ENCODE results near the gene ATP9A. TPM values are rescaled to one million over a fixed set of nuclear protein-coding genes. Genes with fewer than 3 reads are reported as not detected.
A peak's percentile ranks its signal among the peaks of the same experiment; 100 is the strongest.

Gene ATP9A
- total RNA-seq, 1 donor from 2014 or later, result 32.1 TPM

- no peak overlapping the region for H3K4me3 ChIP-seq
- no peaks in the 10 kb centered on the region for H3K4me1 ChIP-seq
- ATAC-seq (peak; percentile 6), DNase-seq (no peak)
- no peak overlapping the region for H3K27ac ChIP-seq
- TF ChIP-seq CTCF (IDR thresholded peaks at IDR 0.05), result no peak
- H3K9me3 ChIP-seq, result no peaks in the 10 kb centered on the region
- intact Hi-C loops (cut with DNase I), result no loop called here
- no peaks in the 10 kb centered on the region for H3K27me3 ChIP-seq
- peaks cover 17% of the 10 kb centered on the region for H3K36me3 ChIP-seq
These were observed 100.7 kb downstream of the ATP9A start for GRCh38 chr20:51667491-51667890.

- no peaks in the 10 kb centered on the region for H3K27me3 ChIP-seq
- no peak overlapping the region for H3K27ac ChIP-seq
- H3K4me1 ChIP-seq, result no peaks in the 10 kb centered on the region
- intact Hi-C loops (cut with DNase I), result no loop called here
- peaks cover 13% of the 10 kb centered on the region for H3K36me3 ChIP-seq
- ATAC-seq, result peak; percentile 7
- no peaks in the 10 kb centered on the region for H3K9me3 ChIP-seq
- no peak for TF ChIP-seq CTCF (IDR thresholded peaks at IDR 0.05)
- H3K4me3 ChIP-seq, result no peak overlapping the region
- DNase-seq, result no peak
These were observed 101.2 kb downstream of the ATP9A start for GRCh38 chr20:51667002-51667408.

GRCh38 chr20:51666126-51666525 is 102.1 kb downstream of the ATP9A start:
- no peak overlapping the region for H3K4me3 ChIP-seq
- H3K36me3 ChIP-seq, result peaks cover 12% of the 10 kb centered on the region
- ATAC-seq (peak; percentile 53), DNase-seq (no peak)
- H3K9me3 ChIP-seq, result no peaks in the 10 kb centered on the region
- no peaks in the 10 kb centered on the region for H3K27me3 ChIP-seq
- intact Hi-C loops (cut with DNase I), result no loop called here
- H3K4me1 ChIP-seq, result no peaks in the 10 kb centered on the region
- no peak for TF ChIP-seq CTCF (IDR thresholded peaks at IDR 0.05)
- no peak overlapping the region for H3K27ac ChIP-seq

GRCh38 chr20:51665543-51666118 is 102.6 kb downstream of the ATP9A start:
- intact Hi-C loops (cut with DNase I), result no loop called here
- H3K9me3 ChIP-seq, result no peaks in the 10 kb centered on the region
- H3K27me3 ChIP-seq, result no peaks in the 10 kb centered on the region
- no peak for DNase-seq
- no peak overlapping the region for H3K4me3 ChIP-seq
- TF ChIP-seq CTCF (IDR thresholded peaks at IDR 0.05), result no peak
- peak; percentile 81 for ATAC-seq
- H3K4me1 ChIP-seq, result no peaks in the 10 kb centered on the region
- H3K36me3 ChIP-seq, result peaks cover 12% of the 10 kb centered on the region
- H3K27ac ChIP-seq, result no peak overlapping the region

- H3K9me3 ChIP-seq, result no peaks in the 10 kb centered on the region
- TF ChIP-seq CTCF (IDR thresholded peaks at IDR 0.05), result no peak
- H3K36me3 ChIP-seq, result no peaks in the 10 kb centered on the region
- no peak overlapping the region for H3K4me3 ChIP-seq
- ATAC-seq, result no peak
- no peaks in the 10 kb centered on the region for H3K27me3 ChIP-seq
- no peak for DNase-seq
- H3K27ac ChIP-seq, result no peak overlapping the region
- intact Hi-C loops (cut with DNase I), result no loop called here
- no peaks in the 10 kb centered on the region for H3K4me1 ChIP-seq
These were observed 106.5 kb downstream of the ATP9A start for GRCh38 chr20:51661609-51662178.
